Pancreas (tissue), 10 donors: ENCODE data around the gene EIF2AK2. TPM values are rescaled to one million over a fixed set of nuclear protein-coding genes. Genes with fewer than 3 reads are reported as not detected.

Experiments used
- ATAC-seq, 4 donors: fragments of 200-7000 bp; cut with Tn5 transposase; one replicate each; pipeline versions ENCODE4 v1.8.0 to v1.9.1; 2020; ENCODE audit warnings: mild to moderate bottlenecking in 4 of 4, moderate library complexity in 4 of 4
- DNase-seq, 6 donors: peaks; one replicate each; pipeline ENCODE4 v3.0.0-alpha.2; 2020
- FAIRE-seq: peaks from 2 replicates; lab custom pipeline; 2012; peaks lifted over from hg19 to GRCh38; lab: Jason Lieb, UNC
- H3K27ac ChIP-seq, 4 donors: fragments of 200-600 bp; sonication (generic); 1 replicate in 3 of 4; 2 replicates in 1 of 4; pipeline versions ENCODE4 v1.5.0 to v1.8.0; 2020
- H3K27me3 ChIP-seq, 4 donors: fragments of 200-600 bp; one replicate each; pipeline ENCODE4 v1.8.0; 2021
- H3K36me3 ChIP-seq, 3 donors: fragments of 200-600 bp; sonication (generic) in 1 of 3; one replicate each; pipeline versions ENCODE4 v1.5.0 to v1.8.0; 2020 to 2021
- H3K4me1 ChIP-seq, 3 donors: fragments of 200-600 bp; one replicate each; pipeline ENCODE4 v1.8.0; 2021
- H3K4me3 ChIP-seq, 4 donors: fragments of 200-600 bp; sonication (generic) in 2 of 4; one replicate each; pipeline versions ENCODE4 v1.5.0 to v1.8.0; 2020 to 2021
- H3K9me3 ChIP-seq, 4 donors: fragments of 200-600 bp; one replicate each; pipeline ENCODE4 v1.8.0; 2021
- CTCF ChIP-seq, 4 donors: fragments of 200-600 bp; sonication (generic) in 3 of 4; IDR thresholded peaks; one replicate each; pipeline versions ENCODE4 v1.5.0 to v1.8.0; 2021; ENCODE audit warnings: antibody characterized with exemption in 4 of 4
- WGBS, 2 donors: extraction: QIAGEN DNeasy Blood & Tissue Kit; methylation state at CpG; one replicate each; pipeline ENCODE4 v1.1.7; 2013; 5-methylcytosine and 5-hydroxymethylcytosine counted together
- intact Hi-C, 3 donors: fragments of 100-400 bp; cut with DNase I; formaldehyde crosslinking; loops; one replicate each; pipeline versions ENCODE4 v1.11.1 to v1.14.2; 2022
- polyA plus RNA-seq, 2 donors: library from polyadenylated mRNA; stranded (reverse); fragments of 200-250 nt; gene quantifications; one replicate each; pipeline ENCODE4 v1.2.3, GENCODE V29; 2013
- total RNA-seq, 6 donors: library from RNA; stranded (reverse); fragmentation: NEBNext Ultra II Directional in 4 of 6; extraction: Animal tissue kit (Norgen Biotek cat#: 25700) in 4 of 6; gene quantifications; one replicate each; pipeline versions ENCODE4 v1.2.1 to v1.2.4, GENCODE V29; 2021 to 2023
- donor health status: healthy with polysubstance abuse.
- donor health status: DM: no; HTN: no; CAD: no; lungs with moderate emphysema.
- donor health status: DM: no; HTN: no; CAD: no.
- donor health status: control.
- donor health status: control.
- donor health status: Bipolar disorder and iron deficiency.
- donor health status: DM: yes; HTN: yes; CAD: no.
- donor health status: DM: no; HTN: no; CAD: no.
- donor health status: DM: no; HTN: no; CAD: no.
- donor health status: DM: yes; HTN: yes; CAD: no.

The EIF2AK2 gene
- total and polyA plus RNA-seq, 8 donors, result 2.6 to 22.6 (median 14.4) TPM

DNA sequence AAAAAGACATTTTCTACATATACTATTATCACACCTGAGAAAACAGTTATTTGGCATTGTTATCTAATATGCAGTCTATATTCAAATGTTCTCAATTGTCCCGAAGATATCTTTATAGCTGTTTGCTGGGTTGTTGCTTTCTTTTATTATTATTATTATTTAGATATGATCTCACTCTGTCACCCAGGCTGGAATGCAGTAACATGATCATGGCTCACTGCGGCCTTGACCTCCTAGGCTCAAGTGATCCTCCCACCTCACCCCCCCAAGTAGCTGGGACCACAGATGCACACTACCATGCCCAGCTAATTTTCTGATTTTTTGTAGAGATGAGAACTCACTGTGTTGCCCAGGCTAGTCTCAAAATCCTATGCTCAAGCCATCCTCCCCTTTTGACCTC is 52.6 kb downstream of the EIF2AK2 start:
- H3K4me1 ChIP-seq, result no peaks in the 10 kb centered on the region
- no peak for FAIRE-seq
- WGBS, 2 donors, result 96 to 97% methylated on average over 2 of the region's 2 CpGs
- no peaks in the 10 kb centered on the region for H3K9me3 ChIP-seq
- no peak for ATAC-seq
- H3K27ac ChIP-seq, result no peak overlapping the region
- DNase-seq, result no peak
- no peak for TF ChIP-seq CTCF (IDR thresholded peaks at IDR 0.05)
- H3K36me3 ChIP-seq, result peaks cover 0 to 22% (median 7%) of the 10 kb centered on the region in 3 donors
- no peaks in the 10 kb centered on the region for H3K27me3 ChIP-seq
- intact Hi-C loops, result no loop called here
- H3K4me3 ChIP-seq, result no peak overlapping the region

GRCh38 chr2:37102588-37102987 is 54.2 kb downstream of the EIF2AK2 start:
- H3K36me3 ChIP-seq, result peaks cover 0 to 18% (median 3%) of the 10 kb centered on the region in 3 donors
- intact Hi-C loops, result no loop called here
- ATAC-seq (no peak), FAIRE-seq (no peak), DNase-seq (no peak)
- H3K27ac ChIP-seq, result no peak overlapping the region
- TF ChIP-seq CTCF (IDR thresholded peaks at IDR 0.05), result no peak
- no peaks in the 10 kb centered on the region for H3K9me3 ChIP-seq
- no peak overlapping the region for H3K4me3 ChIP-seq
- H3K27me3 ChIP-seq, result no peaks in the 10 kb centered on the region
- no peaks in the 10 kb centered on the region for H3K4me1 ChIP-seq
- WGBS, 2 donors, result 90 to 95% methylated on average over 3 of the region's 3 CpGs

DNA sequence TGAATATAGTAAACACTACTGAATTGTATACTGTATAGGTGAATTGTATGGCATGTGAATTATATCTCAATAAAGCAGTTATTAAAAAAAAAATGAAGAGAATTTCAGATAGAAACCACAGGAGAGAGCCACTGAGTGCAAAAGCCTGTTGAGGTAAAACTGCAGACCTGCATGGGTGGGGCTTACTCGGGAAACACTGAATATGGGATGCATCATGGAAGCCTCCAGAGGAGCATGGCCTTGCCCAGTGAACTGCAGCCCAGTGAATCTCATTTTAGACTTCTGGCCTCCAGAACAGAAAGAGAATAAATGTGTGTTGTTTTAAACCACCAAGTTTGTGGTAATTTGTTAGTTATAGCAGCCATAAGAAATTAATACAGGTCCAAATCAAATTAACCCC is 56.7 kb downstream of the EIF2AK2 start:
- H3K9me3 ChIP-seq, result no peaks in the 10 kb centered on the region
- H3K27ac ChIP-seq, result no peak overlapping the region
- peaks cover 0 to 18% (median 0%) of the 10 kb centered on the region in 3 donors for H3K36me3 ChIP-seq
- no peak for TF ChIP-seq CTCF (IDR thresholded peaks at IDR 0.05)
- no peak for DNase-seq
- no peak for FAIRE-seq
- intact Hi-C loops, result no loop called here
- no peaks in the 10 kb centered on the region for H3K4me1 ChIP-seq
- 54 to 59% methylated on average over 1 of the region's 1 CpG for WGBS, 2 donors
- no peak overlapping the region for H3K4me3 ChIP-seq
- H3K27me3 ChIP-seq, result no peaks in the 10 kb centered on the region
- no peak for ATAC-seq

- intact Hi-C loops, result no loop called here
- H3K27me3 ChIP-seq, result no peaks in the 10 kb centered on the region
- DNase-seq (no peak), ATAC-seq (no peak), FAIRE-seq (no peak)
- 94 to 98% methylated on average over 4 of the region's 4 CpGs for WGBS, 2 donors
- H3K9me3 ChIP-seq, result no peaks in the 10 kb centered on the region
- no peak overlapping the region for H3K4me3 ChIP-seq
- H3K36me3 ChIP-seq, result peaks cover 0 to 28% (median 0%) of the 10 kb centered on the region in 3 donors
- no peak overlapping the region for H3K27ac ChIP-seq
- TF ChIP-seq CTCF (IDR thresholded peaks at IDR 0.05), result no peak
- no peaks in the 10 kb centered on the region for H3K4me1 ChIP-seq
These were observed 58.2 kb downstream of the EIF2AK2 start for GRCh38 chr2:37098416-37099118.

DNA sequence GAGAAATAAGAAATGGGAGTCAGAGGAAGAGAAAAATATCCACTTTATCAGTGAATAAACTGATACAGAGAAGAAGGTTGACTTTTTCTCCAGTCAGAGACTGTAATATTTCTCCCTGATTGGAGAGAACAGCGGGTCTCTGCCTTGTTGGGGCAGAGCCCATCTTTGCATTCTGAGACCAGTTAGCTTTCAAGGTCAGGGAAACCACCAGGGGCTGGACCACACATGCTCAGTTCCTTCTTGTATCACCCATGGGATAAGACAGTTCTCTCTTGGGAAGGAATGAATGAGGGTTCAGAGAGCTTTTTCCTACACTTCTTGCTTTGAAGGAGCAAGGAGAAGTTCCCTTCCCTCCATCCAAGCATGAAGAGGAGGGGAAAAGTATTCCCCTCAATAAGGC is 60.2 kb downstream of the EIF2AK2 start:
- peaks cover 0 to 33% (median 0%) of the 10 kb centered on the region in 3 donors for H3K36me3 ChIP-seq
- no peaks in the 10 kb centered on the region for H3K9me3 ChIP-seq
- ATAC-seq, result no peak
- no peak overlapping the region for H3K27ac ChIP-seq
- WGBS, 2 donors, result 93 to 96% methylated on average over 1 of the region's 1 CpG
- H3K27me3 ChIP-seq, result no peaks in the 10 kb centered on the region
- intact Hi-C loops, result no loop called here
- FAIRE-seq, result no peak
- no peaks in the 10 kb centered on the region for H3K4me1 ChIP-seq
- H3K4me3 ChIP-seq, result no peak overlapping the region
- no peak for TF ChIP-seq CTCF (IDR thresholded peaks at IDR 0.05)
- DNase-seq, result no peak
